ENCODE results near the gene DOC2A. TPM values are rescaled to one million over a fixed set of nuclear protein-coding genes. Genes with fewer than 3 reads are reported as not detected.

Gene DOC2A
- total RNA-seq, 2 donors from 2014 or later = 3.0 to 6.4 TPM

DNA sequence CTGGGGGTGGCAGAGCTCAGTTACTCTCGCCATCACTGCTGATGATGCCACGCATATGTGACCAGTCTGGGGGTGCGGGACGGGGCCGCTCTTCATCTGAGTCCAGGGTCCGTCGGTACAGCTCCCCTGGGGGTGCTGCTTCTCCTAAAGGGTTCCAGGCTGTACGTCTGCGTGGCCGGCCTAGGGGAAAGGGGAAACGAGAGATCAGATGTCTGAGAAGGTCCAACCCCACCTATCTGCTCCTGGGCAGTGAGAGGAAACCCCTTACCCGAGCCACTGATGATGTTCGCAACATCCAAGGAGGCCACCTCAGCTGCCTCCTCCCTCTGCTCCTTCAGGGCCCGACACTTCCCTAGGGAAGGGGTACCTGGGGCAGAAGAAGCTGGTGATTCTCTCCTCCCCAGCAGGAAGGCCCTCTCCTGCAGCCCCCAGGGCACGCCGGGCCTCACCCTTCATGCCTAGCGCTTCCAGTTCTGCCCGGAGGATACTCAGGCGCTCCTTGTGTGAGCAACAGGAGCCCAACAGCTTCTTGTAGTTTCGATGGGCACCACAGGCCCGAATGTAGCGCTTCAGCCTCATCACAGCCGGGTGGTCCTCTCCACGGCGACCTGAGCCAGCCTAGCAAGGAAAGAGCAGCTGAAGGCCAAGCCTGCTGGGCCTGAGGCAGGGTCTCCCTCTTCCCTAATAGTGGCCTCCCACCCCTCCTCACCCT is 17.5 kb downstream of the DOC2A start:
- peaks cover 0 to 6% of the 10 kb centered on the region in 2 donors for H3K36me3 ChIP-seq
- 87% methylated on average over 25 of the region's 25 CpGs for WGBS
- intact Hi-C loops (cut with DNase I) = loop anchor here (10.0 kb wide), 1 partner anchor 69 kb away; the partner anchor contains the start of gene KCTD13

GRCh38 chr16:29992344-29992967 is 18.4 kb downstream of the DOC2A start:
- H3K4me3 ChIP-seq = no peak overlapping the region
- 47% methylated on average over 7 of the region's 7 CpGs for WGBS
- H3K27me3 ChIP-seq (replicated peaks; ENCODE audit: insufficient read depth) = no peaks in the 10 kb centered on the region
- peaks cover 0 to 11% of the 10 kb centered on the region in 2 donors for H3K36me3 ChIP-seq
- no peak for DNase-seq (ENCODE audit: low spot score)
- TF ChIP-seq POLR2A (IDR thresholded peaks at IDR 0.05) (no peak), POLR2AphosphoS5 (IDR thresholded peaks at IDR 0.05) (no peak)
- TF ChIP-seq, protein P1, sequence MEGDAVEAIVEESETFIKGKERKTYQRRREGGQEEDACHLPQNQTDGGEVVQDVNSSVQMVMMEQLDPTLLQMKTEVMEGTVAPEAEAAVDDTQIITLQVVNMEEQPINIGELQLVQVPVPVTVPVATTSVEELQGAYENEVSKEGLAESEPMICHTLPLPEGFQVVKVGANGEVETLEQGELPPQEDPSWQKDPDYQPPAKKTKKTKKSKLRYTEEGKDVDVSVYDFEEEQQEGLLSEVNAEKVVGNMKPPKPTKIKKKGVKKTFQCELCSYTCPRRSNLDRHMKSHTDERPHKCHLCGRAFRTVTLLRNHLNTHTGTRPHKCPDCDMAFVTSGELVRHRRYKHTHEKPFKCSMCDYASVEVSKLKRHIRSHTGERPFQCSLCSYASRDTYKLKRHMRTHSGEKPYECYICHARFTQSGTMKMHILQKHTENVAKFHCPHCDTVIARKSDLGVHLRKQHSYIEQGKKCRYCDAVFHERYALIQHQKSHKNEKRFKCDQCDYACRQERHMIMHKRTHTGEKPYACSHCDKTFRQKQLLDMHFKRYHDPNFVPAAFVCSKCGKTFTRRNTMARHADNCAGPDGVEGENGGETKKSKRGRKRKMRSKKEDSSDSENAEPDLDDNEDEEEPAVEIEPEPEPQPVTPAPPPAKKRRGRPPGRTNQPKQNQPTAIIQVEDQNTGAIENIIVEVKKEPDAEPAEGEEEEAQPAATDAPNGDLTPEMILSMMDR (IDR thresholded peaks at IDR 0.05) = no peak
- intact Hi-C loops (cut with DNase I) = loop anchor here (10.0 kb wide), 1 partner anchor 68 kb away; the partner anchor contains the start of gene KCTD13
- H3K27ac ChIP-seq = no peak overlapping the region
- no peaks in the 10 kb centered on the region for H3K9me3 ChIP-seq
- peaks cover 10% of the 10 kb centered on the region for H3K4me1 ChIP-seq (replicated peaks)

More for the DNA sequence above, 17.5 kb downstream of the DOC2A start:
- H3K27me3 ChIP-seq (replicated peaks; ENCODE audit: insufficient read depth) = no peaks in the 10 kb centered on the region
- H3K4me3 ChIP-seq = no peak overlapping the region
- no peak overlapping the region for H3K27ac ChIP-seq
- H3K4me1 ChIP-seq (replicated peaks) = peaks cover 10% of the 10 kb centered on the region
- no peaks in the 10 kb centered on the region for H3K9me3 ChIP-seq
- TF ChIP-seq POLR2A (IDR thresholded peaks at IDR 0.05) (no peak), POLR2AphosphoS5 (IDR thresholded peaks at IDR 0.05) (no peak)
- TF ChIP-seq, protein P1 (IDR thresholded peaks at IDR 0.05) = no peak
- DNase-seq (ENCODE audit: low spot score) = no peak

GRCh38 chr16:29991571-29991904 is 19.3 kb downstream of the DOC2A start:
- Histone ChIP-seq H3K27me3 (replicated peaks; ENCODE audit: insufficient read depth) (no peaks in the 10 kb centered on the region), H3K36me3 (peaks cover 6 to 20% of the 10 kb centered on the region in 2 donors), H3K9me3 (no peaks in the 10 kb centered on the region), H3K4me3 (no peak overlapping the region), H3K27ac (no peak overlapping the region), H3K4me1 (replicated peaks) (peaks cover 6% of the 10 kb centered on the region)
- WGBS = 76% methylated on average over 5 of the region's 5 CpGs
- no peak for TF ChIP-seq POLR2AphosphoS5 (IDR thresholded peaks at IDR 0.05)
- TF ChIP-seq POLR2A (IDR thresholded peaks at IDR 0.05) = no peak
- TF ChIP-seq, protein P1 (IDR thresholded peaks at IDR 0.05) = no peak
- DNase-seq (ENCODE audit: low spot score) = no peak
- intact Hi-C loops (cut with DNase I) = loop anchor here (10.0 kb wide), 1 partner anchor 67 kb away; the partner anchor contains the start of gene KCTD13

DNA sequence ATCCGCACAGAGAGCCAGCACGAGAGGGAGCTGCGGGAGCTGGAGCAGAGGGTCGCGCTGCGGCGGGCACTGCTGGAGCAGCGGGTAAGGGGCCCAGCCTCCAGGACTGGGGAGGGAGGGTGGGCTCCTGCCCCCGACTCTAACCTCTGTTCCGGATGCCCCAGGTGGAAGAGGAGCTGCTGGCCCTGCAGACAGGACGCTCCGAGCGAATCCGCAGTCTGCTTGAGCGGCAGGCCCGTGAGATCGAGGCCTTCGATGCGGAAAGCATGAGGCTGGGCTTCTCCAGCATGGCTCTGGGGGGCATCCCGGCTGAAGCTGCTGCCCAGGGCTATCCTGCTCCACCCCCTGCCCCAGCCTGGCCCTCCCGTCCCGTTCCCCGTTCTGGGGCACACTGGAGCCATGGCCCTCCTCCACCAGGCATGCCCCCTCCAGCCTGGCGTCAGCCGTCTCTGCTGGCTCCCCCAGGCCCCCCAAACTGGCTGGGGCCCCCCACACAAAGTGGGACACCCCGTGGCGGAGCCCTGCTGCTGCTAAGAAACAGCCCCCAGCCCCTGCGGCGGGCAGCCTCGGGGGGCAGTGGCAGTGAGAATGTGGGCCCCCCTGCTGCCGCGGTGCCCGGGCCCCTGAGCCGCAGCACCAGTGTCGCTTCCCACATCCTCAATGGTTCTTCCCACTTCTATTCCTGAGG is 19.8 kb downstream of the DOC2A start:
- Histone ChIP-seq H3K9me3 (no peaks in the 10 kb centered on the region), H3K27me3 (replicated peaks; ENCODE audit: insufficient read depth) (no peaks in the 10 kb centered on the region), H3K36me3 (peaks cover 12 to 25% of the 10 kb centered on the region in 2 donors), H3K27ac (no peak overlapping the region), H3K4me1 (replicated peaks) (peaks cover 6% of the 10 kb centered on the region), H3K4me3 (no peak overlapping the region)
- no peak for TF ChIP-seq POLR2A (IDR thresholded peaks at IDR 0.05)
- TF ChIP-seq, protein P1 (IDR thresholded peaks at IDR 0.05) = no peak
- no peak for TF ChIP-seq POLR2AphosphoS5 (IDR thresholded peaks at IDR 0.05)
- intact Hi-C loops (cut with DNase I) = loop anchor here (10.0 kb wide), 1 partner anchor 66 kb away; the partner anchor contains the start of gene KCTD13
- DNase-seq (ENCODE audit: low spot score) = no peak
- WGBS = 93% methylated on average over 31 of the region's 35 CpGs
